Natural killer cell treated with Interleukin-12 subunit alpha and Interleukin-12 subunit beta and Interleukin-15 and Interleukin-18, amount 100 ng/mL, for 72 hours (primary cell): ENCODE data around the gene GPC6. TPM values are rescaled to one million over a fixed set of nuclear protein-coding genes. Genes with fewer than 3 reads are reported as not detected.

Experiments used
- ATAC-seq, 2 donors: fragments of 150-1000 bp; cut with Tn5 transposase in 1 of 2; sonication (Bioruptor Pico), chemical (Tn5 transposase) in 1 of 2; 2 replicates each; pipeline ENCODE4 v1.10.0; 2021
- DNase-seq: peaks from one replicate; pipeline ENCODE4 v3.0.0; 2022; ENCODE audit warnings: low spot score
- H3K27ac Mint-ChIP-seq, 2 donors: 1 replicate in 1 of 2; 2 replicates in 1 of 2; pipeline ENCODE4 v1.8.0; 2022; ENCODE audit warnings: mixed read lengths in 2 of 2, mild to moderate bottlenecking in 1 of 2, moderate library complexity in 1 of 2
- H3K27me3 Mint-ChIP-seq, 2 donors: 1 replicate in 1 of 2; 2 replicates in 1 of 2; pipeline ENCODE4 v1.8.0; 2022; ENCODE audit warnings: mixed read lengths in 2 of 2
- H3K36me3 Mint-ChIP-seq: one replicate; pipeline ENCODE4 v1.8.0; 2022; ENCODE audit warnings: mixed read lengths
- H3K4me1 Mint-ChIP-seq, 2 donors: 1 replicate in 1 of 2; 2 replicates in 1 of 2; pipeline ENCODE4 v1.8.0; 2022; ENCODE audit warnings: low read depth in 2 of 2, mixed read lengths in 2 of 2, mild to moderate bottlenecking in 1 of 2
- H3K4me3 Mint-ChIP-seq: one replicate; pipeline ENCODE4 v1.8.0; 2022; ENCODE audit warnings: mixed read lengths
- H3K9me3 Mint-ChIP-seq: 2 replicates; pipeline ENCODE4 v1.8.0; 2022; ENCODE audit warnings: mixed read lengths
- total RNA-seq, 2 donors: library from RNA; stranded (reverse); gene quantifications; one replicate each; pipeline ENCODE4 v1.2.3, GENCODE V29; 2022

Gene GPC6
- total RNA-seq, 2 donors from 2014 or later: not detected

- H3K4me3 Mint-ChIP-seq: no peak overlapping the region
Measured at GRCh38 chr13:94454906-94455305, 1228.3 kb downstream of the GPC6 start.

DNA sequence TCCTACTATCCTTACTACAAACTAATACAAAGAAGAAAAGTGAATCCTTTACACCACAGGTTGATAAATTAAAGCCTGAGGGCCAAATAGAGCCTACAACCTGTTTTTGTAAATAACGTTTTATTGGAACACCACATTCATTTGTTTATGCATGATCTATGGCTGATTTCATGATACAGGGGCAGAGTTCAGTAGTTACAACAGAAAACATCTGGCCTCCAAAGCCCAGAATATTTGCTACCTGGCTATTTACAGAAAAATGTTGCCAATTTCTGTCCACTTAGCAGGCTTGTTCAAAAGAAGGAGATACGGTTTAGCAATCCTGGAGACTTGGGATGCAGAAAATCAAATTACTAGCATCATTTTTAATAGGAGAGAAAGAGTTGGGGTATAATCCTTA lies 1228.8 kb downstream of the GPC6 start:
- peaks cover 0 to 8% of the 10 kb centered on the region in 2 donors for H3K27me3 Mint-ChIP-seq
- no peaks in the 10 kb centered on the region for H3K36me3 Mint-ChIP-seq
- DNase-seq: no peak
- no peaks in the 10 kb centered on the region for H3K9me3 Mint-ChIP-seq
- H3K4me3 Mint-ChIP-seq: no peak overlapping the region
- H3K4me1 Mint-ChIP-seq: no peaks in the 10 kb centered on the region
- H3K27ac Mint-ChIP-seq: no peak overlapping the region
- ATAC-seq: no peak

More at GRCh38 chr13:94454906-94455305, 1228.3 kb downstream of the GPC6 start:
- H3K9me3 Mint-ChIP-seq: no peaks in the 10 kb centered on the region
- no peak overlapping the region for H3K27ac Mint-ChIP-seq
- no peaks in the 10 kb centered on the region for H3K4me1 Mint-ChIP-seq
- ATAC-seq (no peak), DNase-seq (no peak)
- peaks cover 0 to 8% of the 10 kb centered on the region in 2 donors for H3K27me3 Mint-ChIP-seq
- H3K36me3 Mint-ChIP-seq: no peaks in the 10 kb centered on the region
